Measurements from ENCODE around the gene ZNHIT1. TPM values are rescaled to one million over a fixed set of nuclear protein-coding genes. Genes with fewer than 3 reads are reported as not detected.

ZNHIT1 gene
- total and polyA plus RNA-seq, 4 donors, result 52.7 to 149 (median 92.4) TPM

- Histone ChIP-seq H3K4me3 (ENCODE audit: low read depth in 1 of 3, low read length in 3 of 3) (no peak overlapping the region), H3K36me3 (ENCODE audit: control insufficient read depth in 4 of 4, insufficient read depth in 3 of 4, low read depth in 1 of 4, low read length in 3 of 4) (peaks cover 0 to 3% (median 0%) of the 10 kb centered on the region in 4 donors), H3K4me1 (ENCODE audit: control insufficient read depth in 4 of 4, insufficient read depth in 4 of 4, low read length in 3 of 4) (no peaks in the 10 kb centered on the region), H3K9me3 (ENCODE audit: control insufficient read depth in 4 of 4, low read length in 3 of 4) (no peaks in the 10 kb centered on the region), H3K27ac (ENCODE audit: low read depth in 1 of 2, low read length in 2 of 2) (no peak overlapping the region), H3K9ac (ENCODE audit: low read depth in 1 of 2, low read length in 2 of 2) (no peak overlapping the region), H3K27me3 (ENCODE audit: control insufficient read depth in 4 of 4, insufficient read depth in 4 of 4, low read length in 3 of 4) (peaks cover 0 to 4% (median under 1%) of the 10 kb centered on the region in 4 donors)
- TF ChIP-seq YY1 (IDR thresholded peaks at IDR 0.05) (no peak), ZBTB33 (IDR thresholded peaks at IDR 0.05) (no peak), CTCF (IDR thresholded peaks at IDR 0.05; ENCODE audit: low read depth, low read length, missing input control) (no peak), RAD21 (IDR thresholded peaks at IDR 0.05) (no peak), TAF1 (conservative IDR thresholded peaks at IDR 0.05) (no peak), GABPA (IDR thresholded peaks at IDR 0.05 in 1 of 2, conservative IDR thresholded peaks at IDR 0.05 in 1 of 2) (no peak), HNF4G (IDR thresholded peaks at IDR 0.05) (no peak), SP1 (IDR thresholded peaks at IDR 0.05) (no peak), FOXA1 (IDR thresholded peaks at IDR 0.05) (no peak), REST (IDR thresholded peaks at IDR 0.05) (no peak), HNF4A (conservative IDR thresholded peaks at IDR 0.05) (no peak), NR2F2 (IDR thresholded peaks at IDR 0.05) (no peak), JUND (IDR thresholded peaks at IDR 0.05) (no peak)
- 61% methylated on average over 5 of the region's 5 CpGs for WGBS
- no peak for DNase-seq (ENCODE audit: low spot score)
These were observed 32.6 kb upstream of the ZNHIT1 start for GRCh38 chr7:101185258-101185839.

DNA sequence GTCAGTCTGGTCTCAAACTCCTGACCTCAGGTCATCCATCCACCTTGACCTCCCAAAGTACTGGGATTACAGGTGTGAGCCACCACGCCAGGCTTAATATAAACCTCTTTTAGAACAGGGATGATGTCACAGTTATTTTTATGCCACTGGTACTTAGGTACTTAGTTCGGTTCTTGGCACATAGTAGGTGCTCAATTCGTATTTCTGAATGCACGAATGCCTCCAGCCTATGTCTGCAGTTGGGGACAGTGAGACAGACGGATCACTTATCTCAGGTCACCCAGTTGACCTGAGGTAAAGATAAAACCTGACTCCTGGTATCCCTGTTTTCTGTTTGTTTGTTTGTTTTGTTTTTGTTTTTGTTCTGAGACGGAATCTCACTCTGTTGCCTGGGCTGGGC lies 31.8 kb upstream of the ZNHIT1 start:
- TF ChIP-seq NR2F2 (IDR thresholded peaks at IDR 0.05) (no peak), TAF1 (conservative IDR thresholded peaks at IDR 0.05) (no peak), RXRA (IDR thresholded peaks at IDR 0.05) (no peak), CTCF (IDR thresholded peaks at IDR 0.05; ENCODE audit: low read depth, low read length, missing input control) (no peak), SP1 (IDR thresholded peaks at IDR 0.05) (no peak), EGR1 (IDR thresholded peaks at IDR 0.05; ENCODE audit: low read depth in 2 of 2) (no peak), RAD21 (IDR thresholded peaks at IDR 0.05) (no peak), ZBTB33 (IDR thresholded peaks at IDR 0.05) (no peak), HNF4A (conservative IDR thresholded peaks at IDR 0.05) (no peak), ATF3 (IDR thresholded peaks at IDR 0.05) (no peak), FOXA1 (IDR thresholded peaks at IDR 0.05) (no peak), MAX (IDR thresholded peaks at IDR 0.05) (no peak), FOXA2 (IDR thresholded peaks at IDR 0.05) (no peak)
- 79% methylated on average over 6 of the region's 6 CpGs for WGBS

More for the DNA sequence above, 31.8 kb upstream of the ZNHIT1 start:
- Histone ChIP-seq H3K27ac (ENCODE audit: low read depth in 1 of 2, low read length in 2 of 2) (no peak overlapping the region), H3K4me1 (ENCODE audit: control insufficient read depth in 4 of 4, insufficient read depth in 4 of 4, low read length in 3 of 4) (no peaks in the 10 kb centered on the region), H3K4me3 (ENCODE audit: low read depth in 1 of 3, low read length in 3 of 3) (no peak overlapping the region), H3K9me3 (ENCODE audit: control insufficient read depth in 4 of 4, low read length in 3 of 4) (no peaks in the 10 kb centered on the region), H3K27me3 (ENCODE audit: control insufficient read depth in 4 of 4, insufficient read depth in 4 of 4, low read length in 3 of 4) (no peaks in the 10 kb centered on the region), H3K36me3 (ENCODE audit: control insufficient read depth in 4 of 4, insufficient read depth in 3 of 4, low read depth in 1 of 4, low read length in 3 of 4) (peaks cover 0 to 3% (median 0%) of the 10 kb centered on the region in 4 donors), H3K9ac (ENCODE audit: low read depth in 1 of 2, low read length in 2 of 2) (no peak overlapping the region)
- DNase-seq (ENCODE audit: low spot score), result no peak

Measured in liver (tissue), 9 donors.